ENCODE measurements around the gene CRABP2. TPM values are rescaled to one million over a fixed set of nuclear protein-coding genes. Genes with fewer than 3 reads are reported as not detected.
A peak's percentile ranks its signal among the peaks of the same experiment; 100 is the strongest.

The CRABP2 gene
- total RNA-seq, 1 donor from 2014 or later, result 110 TPM

DNA sequence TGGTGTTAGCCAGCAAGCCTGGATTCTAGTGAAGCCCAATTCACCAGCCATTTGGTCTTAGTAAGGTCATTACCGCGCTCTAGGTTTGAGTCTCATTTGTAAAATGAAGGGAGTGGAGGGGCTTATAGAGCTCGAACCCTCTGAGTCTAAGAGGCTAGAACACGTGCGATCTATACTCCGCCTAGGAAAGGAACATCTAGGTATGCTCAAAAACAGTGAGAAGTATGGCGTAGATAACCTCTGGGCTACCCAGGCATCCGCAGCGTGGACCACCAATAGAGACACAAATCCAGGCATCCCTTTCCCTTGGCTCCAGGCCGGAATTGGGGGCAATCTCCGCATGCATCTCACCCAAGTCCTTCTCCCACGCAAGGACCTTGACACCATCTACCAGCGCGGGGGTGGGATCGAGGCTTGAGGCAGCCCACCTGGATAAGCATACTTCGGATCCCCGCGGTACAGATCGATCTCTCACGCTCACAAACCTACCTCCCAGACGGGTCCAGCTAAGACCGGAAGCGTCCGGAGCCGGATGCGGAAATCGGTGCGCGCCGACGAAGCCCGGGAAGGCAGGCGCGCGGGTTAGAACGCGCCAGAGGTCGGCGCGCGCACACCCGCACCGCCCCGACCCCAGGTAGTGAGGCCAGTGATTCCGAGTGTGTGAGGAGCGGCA is 22.7 kb upstream of the CRABP2 start, which contains the start of gene METTL25B:
TSS of gene METTL25B (plus strand) at position 544 of the 673 bp plus-strand sequence. CDS start 636 bp downstream, outside the sequence.
- Histone ChIP-seq H3K4me1 (peaks cover 29% of the 10 kb centered on the region), H3K9ac (peak within 1 kb of the TSS; percentile 97), H3K27me3 (no peaks in the 10 kb centered on the region), H2AFZ (replicated peaks) (peak within 1 kb of the TSS; percentile 78), H3F3A (ENCODE audit: low read depth) (peaks cover 25% of the 10 kb centered on the region), H3K9me3 (ENCODE audit: low read depth) (no peaks in the 10 kb centered on the region), H4K20me1 (ENCODE audit: low read depth) (peaks cover 58% of the 10 kb centered on the region), H3K79me2 (ENCODE audit: low read depth) (peaks cover 71% of the 10 kb centered on the region), H3K36me3 (no peaks in the 10 kb centered on the region), H3K4me3 (peak within 1 kb of the TSS; percentile 100), H3K27ac (peak within 1 kb of the TSS; percentile 97), H3K4me2 (peak within 1 kb of the TSS; percentile 98)
- peak within 1 kb of the TSS; percentile 90 for H3K27ac Mint-ChIP-seq
- peaks cover 13% of the 10 kb centered on the region for H3K4me1 Mint-ChIP-seq
- H3K27me3 Mint-ChIP-seq (ENCODE audit: insufficient read depth, low read depth), result peaks cover 5% of the 10 kb centered on the region
- no peaks in the 10 kb centered on the region for H3K9me3 Mint-ChIP-seq
- TF ChIP-seq EZH2phosphoT487 (IDR thresholded peaks at IDR 0.05), result no peak
- TF ChIP-seq, protein P1, sequence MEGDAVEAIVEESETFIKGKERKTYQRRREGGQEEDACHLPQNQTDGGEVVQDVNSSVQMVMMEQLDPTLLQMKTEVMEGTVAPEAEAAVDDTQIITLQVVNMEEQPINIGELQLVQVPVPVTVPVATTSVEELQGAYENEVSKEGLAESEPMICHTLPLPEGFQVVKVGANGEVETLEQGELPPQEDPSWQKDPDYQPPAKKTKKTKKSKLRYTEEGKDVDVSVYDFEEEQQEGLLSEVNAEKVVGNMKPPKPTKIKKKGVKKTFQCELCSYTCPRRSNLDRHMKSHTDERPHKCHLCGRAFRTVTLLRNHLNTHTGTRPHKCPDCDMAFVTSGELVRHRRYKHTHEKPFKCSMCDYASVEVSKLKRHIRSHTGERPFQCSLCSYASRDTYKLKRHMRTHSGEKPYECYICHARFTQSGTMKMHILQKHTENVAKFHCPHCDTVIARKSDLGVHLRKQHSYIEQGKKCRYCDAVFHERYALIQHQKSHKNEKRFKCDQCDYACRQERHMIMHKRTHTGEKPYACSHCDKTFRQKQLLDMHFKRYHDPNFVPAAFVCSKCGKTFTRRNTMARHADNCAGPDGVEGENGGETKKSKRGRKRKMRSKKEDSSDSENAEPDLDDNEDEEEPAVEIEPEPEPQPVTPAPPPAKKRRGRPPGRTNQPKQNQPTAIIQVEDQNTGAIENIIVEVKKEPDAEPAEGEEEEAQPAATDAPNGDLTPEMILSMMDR (IDR thresholded peaks at IDR 0.05), result no peak
- no peak for TF ChIP-seq EZH2 (IDR thresholded peaks at IDR 0.05)
- peaks cover 23% of the 10 kb centered on the region for H3K36me3 Mint-ChIP-seq
- DNase-seq (ENCODE audit: low spot score), result peak; percentile 93
- H3K4me3 Mint-ChIP-seq, result no peak within 1 kb of the TSS

DNA sequence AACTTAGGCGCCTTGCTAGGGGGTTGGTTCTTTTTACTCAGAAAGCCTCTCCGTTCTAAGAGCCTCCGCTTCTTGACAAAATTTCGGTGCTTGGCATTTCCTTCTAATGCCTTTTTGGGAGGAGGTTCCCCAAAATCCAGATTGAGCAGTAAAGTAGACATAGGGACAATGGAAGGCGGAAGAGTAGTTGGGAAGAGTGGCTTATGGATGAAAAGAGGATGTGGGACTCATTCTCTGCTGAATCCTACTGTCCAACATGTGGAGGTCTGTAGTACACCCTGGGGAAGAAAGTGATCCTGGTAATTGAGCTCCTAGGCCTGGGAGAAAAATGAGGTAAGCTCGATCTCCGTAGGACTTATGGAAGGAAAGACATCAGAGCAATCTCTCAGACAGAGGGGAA is 22.1 kb upstream of the CRABP2 start:
- Histone ChIP-seq H3K79me2 (ENCODE audit: low read depth) (peaks cover 76% of the 10 kb centered on the region), H3K27ac (no peak overlapping the region), H3K4me2 (peak overlapping the region; percentile 98), H3K27me3 (no peaks in the 10 kb centered on the region), H3K36me3 (no peaks in the 10 kb centered on the region), H3K9me3 (ENCODE audit: low read depth) (no peaks in the 10 kb centered on the region), H2AFZ (replicated peaks) (no peak overlapping the region), H3F3A (ENCODE audit: low read depth) (peaks cover 25% of the 10 kb centered on the region), H3K4me3 (peak overlapping the region; percentile 100), H4K20me1 (ENCODE audit: low read depth) (peaks cover 58% of the 10 kb centered on the region), H3K9ac (peak overlapping the region; percentile 97), H3K4me1 (peaks cover 29% of the 10 kb centered on the region)
- TF ChIP-seq EZH2 (IDR thresholded peaks at IDR 0.05) (no peak), EZH2phosphoT487 (IDR thresholded peaks at IDR 0.05) (no peak)
- H3K27ac Mint-ChIP-seq, result peak overlapping the region; percentile 77
- H3K4me3 Mint-ChIP-seq, result no peak overlapping the region
- peaks cover 13% of the 10 kb centered on the region for H3K4me1 Mint-ChIP-seq
- H3K27me3 Mint-ChIP-seq (ENCODE audit: insufficient read depth, low read depth), result peaks cover 5% of the 10 kb centered on the region
- no peaks in the 10 kb centered on the region for H3K9me3 Mint-ChIP-seq
- no peak for DNase-seq (ENCODE audit: low spot score)
- H3K36me3 Mint-ChIP-seq, result peaks cover 19% of the 10 kb centered on the region

DNA sequence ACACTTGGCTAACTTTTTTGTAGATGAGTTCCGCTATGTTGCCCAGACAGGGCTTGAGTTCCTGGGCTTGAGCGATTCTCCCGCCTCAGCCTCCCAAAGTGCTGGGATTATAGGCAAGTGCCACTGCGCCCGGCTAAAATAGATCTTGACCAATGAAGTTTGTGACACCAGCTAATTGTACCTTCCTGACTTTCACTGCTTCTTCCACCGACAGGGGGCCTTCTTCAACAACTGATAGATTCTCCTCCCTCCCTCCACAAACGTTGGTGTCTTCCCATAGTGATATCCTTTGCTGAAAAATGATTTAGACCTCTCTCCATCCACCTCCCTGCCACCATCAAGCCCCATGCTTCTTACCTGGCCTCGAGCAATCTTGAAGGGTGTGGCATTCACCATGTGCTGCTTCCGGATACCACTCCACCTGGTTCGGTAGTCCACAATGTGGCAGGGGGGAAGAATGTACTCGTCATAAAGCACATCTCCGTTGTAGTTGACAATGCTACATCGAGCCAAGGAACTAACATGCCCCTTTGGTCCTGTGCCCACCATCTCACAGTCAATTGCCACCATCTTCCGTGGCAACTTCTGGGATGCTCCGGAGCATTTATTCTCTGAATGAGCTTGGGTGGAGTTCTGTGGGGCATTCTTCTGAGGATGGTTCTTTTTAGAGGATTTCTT is 21.3 kb upstream of the CRABP2 start:
- Mint-ChIP-seq H3K27ac (no peak overlapping the region), H3K4me1 (peaks cover 13% of the 10 kb centered on the region), H3K4me3 (no peak overlapping the region), H3K27me3 (ENCODE audit: insufficient read depth, low read depth) (peaks cover 7% of the 10 kb centered on the region), H3K36me3 (peaks cover 19% of the 10 kb centered on the region), H3K9me3 (no peaks in the 10 kb centered on the region)
- no peak overlapping the region for H2AFZ ChIP-seq (replicated peaks)
- H3K27me3 ChIP-seq, result no peaks in the 10 kb centered on the region
- no peaks in the 10 kb centered on the region for H3K9me3 ChIP-seq (ENCODE audit: low read depth)
- no peaks in the 10 kb centered on the region for H3K36me3 ChIP-seq
- H3K9ac ChIP-seq, result no peak overlapping the region
- H4K20me1 ChIP-seq (ENCODE audit: low read depth), result peaks cover 62% of the 10 kb centered on the region
- peak overlapping the region; percentile 100 for H3K4me3 ChIP-seq
- peak overlapping the region; percentile 98 for H3K4me2 ChIP-seq
- peaks cover 76% of the 10 kb centered on the region for H3K79me2 ChIP-seq (ENCODE audit: low read depth)
- H3K27ac ChIP-seq, result no peak overlapping the region
- TF ChIP-seq, protein P1 (IDR thresholded peaks at IDR 0.05), result peak; percentile 69
- TF ChIP-seq EZH2phosphoT487 (IDR thresholded peaks at IDR 0.05) (no peak), EZH2 (IDR thresholded peaks at IDR 0.05) (no peak)
- peak; percentile 76 for DNase-seq (ENCODE audit: low spot score)
- peaks cover 29% of the 10 kb centered on the region for H3K4me1 ChIP-seq
- peaks cover 25% of the 10 kb centered on the region for H3F3A ChIP-seq (ENCODE audit: low read depth)
